HG03354 (cell line): ENCODE data around the gene HNRNPA1.
"Not testable (repeated sequence)": the region's sequence is repeated elsewhere in the genome, so short reads cannot be mapped to it uniquely, and the experiment has no call there.

Source experiments
- ATAC-seq: cut with Tn5 transposase; IDR thresholded peaks from one replicate; pipeline ENCODE4 v1.9.1; 2021; ENCODE audit warnings: mild to moderate bottlenecking; ENCODE audit not compliant: unreplicated experiment, poor library complexity, severe bottlenecking

HNRNPA1 gene

GRCh38 chr12:54272214-54272613, 8.3 kb upstream of the HNRNPA1 start:
- no peak for ATAC-seq

GRCh38 chr12:54273981-54274380, 6.5 kb upstream of the HNRNPA1 start:
- no peak for ATAC-seq

- ATAC-seq = no peak
Measured at GRCh38 chr12:54276368-54276767, 4.2 kb upstream of the HNRNPA1 start.

GRCh38 chr12:54277823-54278276, 2.7 kb upstream of the HNRNPA1 start:
- no peak for ATAC-seq

GRCh38 chr12:54279227-54279631, 1.3 kb upstream of the HNRNPA1 start:
- no peak for ATAC-seq

GRCh38 chr12:54279632-54280467, 676 bp upstream of the HNRNPA1 start, which contains the start of gene CBX5:
TSS of gene CBX5 (minus strand) at chr12:54280122. CDS start at chr12:54257650, 22,472 bp downstream.
- peak; percentile 79 for ATAC-seq

- ATAC-seq = not testable (repeated sequence)
Measured at GRCh38 chr12:54281261-54281638, 724 bp downstream of the HNRNPA1 start.

GRCh38 chr12:54281694-54282093, 1.2 kb downstream of the HNRNPA1 start:
- not testable (repeated sequence) for ATAC-seq

GRCh38 chr12:54282949-54283593, 2.5 kb downstream of the HNRNPA1 start:
- ATAC-seq = no peak

- not testable (repeated sequence) for ATAC-seq
Measured at GRCh38 chr12:54284070-54284780, 3.7 kb downstream of the HNRNPA1 start.

- ATAC-seq = no peak
Measured at GRCh38 chr12:54285150-54286041, 4.9 kb downstream of the HNRNPA1 start.

- no peak for ATAC-seq
Measured at GRCh38 chr12:54286042-54287030, 5.8 kb downstream of the HNRNPA1 start.

- no peak for ATAC-seq
Measured at GRCh38 chr12:54287261-54288157, 7.0 kb downstream of the HNRNPA1 start.

- no peak for ATAC-seq
Measured at GRCh38 chr12:54292083-54292930, 11.8 kb downstream of the HNRNPA1 start.

- ATAC-seq = no peak
Measured at GRCh38 chr12:54292931-54293241, 12.4 kb downstream of the HNRNPA1 start.

GRCh38 chr12:54294152-54294952, 13.8 kb downstream of the HNRNPA1 start:
- ATAC-seq = peak; percentile 58
